ENCODE results near the gene BAIAP2L1.

The BAIAP2L1 gene

DNA sequence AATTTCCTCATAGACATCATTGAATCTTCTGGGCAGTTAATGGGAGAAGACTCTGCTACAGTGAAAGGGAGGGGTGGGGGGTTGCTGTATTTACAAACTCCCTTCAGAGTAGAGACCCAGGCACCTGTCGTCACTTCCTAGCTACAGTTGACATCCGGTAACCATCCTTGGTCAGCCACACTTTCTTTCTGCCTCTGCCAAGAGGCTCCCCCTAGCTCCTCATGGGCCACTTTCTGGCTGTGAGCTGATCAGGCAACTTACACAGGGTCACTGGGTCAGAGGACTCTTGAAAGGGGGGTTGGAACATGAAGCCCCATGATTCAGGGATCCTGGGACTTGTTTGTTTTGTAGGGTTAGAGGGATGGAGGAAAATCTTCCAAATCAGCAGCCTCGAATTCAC, 150.1 kb downstream of the BAIAP2L1 start:
- TF ChIP-seq, protein P1, sequence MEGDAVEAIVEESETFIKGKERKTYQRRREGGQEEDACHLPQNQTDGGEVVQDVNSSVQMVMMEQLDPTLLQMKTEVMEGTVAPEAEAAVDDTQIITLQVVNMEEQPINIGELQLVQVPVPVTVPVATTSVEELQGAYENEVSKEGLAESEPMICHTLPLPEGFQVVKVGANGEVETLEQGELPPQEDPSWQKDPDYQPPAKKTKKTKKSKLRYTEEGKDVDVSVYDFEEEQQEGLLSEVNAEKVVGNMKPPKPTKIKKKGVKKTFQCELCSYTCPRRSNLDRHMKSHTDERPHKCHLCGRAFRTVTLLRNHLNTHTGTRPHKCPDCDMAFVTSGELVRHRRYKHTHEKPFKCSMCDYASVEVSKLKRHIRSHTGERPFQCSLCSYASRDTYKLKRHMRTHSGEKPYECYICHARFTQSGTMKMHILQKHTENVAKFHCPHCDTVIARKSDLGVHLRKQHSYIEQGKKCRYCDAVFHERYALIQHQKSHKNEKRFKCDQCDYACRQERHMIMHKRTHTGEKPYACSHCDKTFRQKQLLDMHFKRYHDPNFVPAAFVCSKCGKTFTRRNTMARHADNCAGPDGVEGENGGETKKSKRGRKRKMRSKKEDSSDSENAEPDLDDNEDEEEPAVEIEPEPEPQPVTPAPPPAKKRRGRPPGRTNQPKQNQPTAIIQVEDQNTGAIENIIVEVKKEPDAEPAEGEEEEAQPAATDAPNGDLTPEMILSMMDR (conservative IDR thresholded peaks at IDR 0.05; ENCODE audit: low read depth, low read length): no peak
- H3K4me3 ChIP-seq (ENCODE audit: low read depth, low read length): no peak overlapping the region
- no peak for DNase-seq (ENCODE audit: low read depth)

DNA sequence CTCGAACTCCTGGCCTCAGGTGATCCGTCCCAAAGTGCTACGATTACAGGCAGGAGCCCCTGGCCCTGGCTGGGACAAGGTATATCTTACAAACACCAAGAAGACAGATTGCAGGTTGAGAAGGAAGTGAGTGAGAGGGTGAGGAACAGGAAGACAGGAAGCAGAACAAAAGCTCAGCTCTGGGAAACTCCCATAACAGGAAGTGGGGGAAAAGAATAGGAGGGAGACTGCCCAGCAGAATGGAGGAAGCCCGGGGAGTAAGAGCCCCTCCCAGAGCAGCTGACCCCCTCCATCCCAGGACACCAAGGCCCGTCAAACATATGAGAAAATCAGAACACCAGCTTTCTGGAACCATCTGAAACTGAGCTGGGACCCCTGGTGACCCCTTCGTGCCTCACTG, 151.8 kb downstream of the BAIAP2L1 start:
- H3K4me3 ChIP-seq (ENCODE audit: low read depth, low read length): no peak overlapping the region
- DNase-seq (ENCODE audit: low read depth): no peak
- TF ChIP-seq, protein P1 (conservative IDR thresholded peaks at IDR 0.05; ENCODE audit: low read depth, low read length): no peak

DNA sequence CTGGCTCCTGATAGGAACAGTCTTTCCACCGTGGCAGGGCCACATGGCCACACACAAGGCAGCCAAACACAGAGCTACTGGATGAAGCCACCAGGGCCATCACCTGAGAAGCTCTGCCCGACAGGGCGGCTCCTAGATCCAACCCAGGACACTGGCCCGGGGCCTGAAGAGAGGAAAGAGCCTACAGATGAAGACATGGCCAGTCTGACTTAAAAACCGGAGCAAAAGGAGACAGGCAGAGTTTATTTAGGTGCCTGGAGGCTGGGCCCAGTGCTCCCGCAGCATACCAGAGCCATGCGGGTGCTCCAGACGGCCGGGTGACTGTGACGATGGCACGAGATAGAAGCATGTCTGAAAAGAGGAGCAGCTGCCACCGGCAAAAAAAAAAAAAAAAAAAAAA, 152.7 kb downstream of the BAIAP2L1 start:
- TF ChIP-seq, protein P1 (conservative IDR thresholded peaks at IDR 0.05; ENCODE audit: low read depth, low read length): no peak
- H3K4me3 ChIP-seq (ENCODE audit: low read depth, low read length): no peak overlapping the region
- DNase-seq (ENCODE audit: low read depth): no peak

DNA sequence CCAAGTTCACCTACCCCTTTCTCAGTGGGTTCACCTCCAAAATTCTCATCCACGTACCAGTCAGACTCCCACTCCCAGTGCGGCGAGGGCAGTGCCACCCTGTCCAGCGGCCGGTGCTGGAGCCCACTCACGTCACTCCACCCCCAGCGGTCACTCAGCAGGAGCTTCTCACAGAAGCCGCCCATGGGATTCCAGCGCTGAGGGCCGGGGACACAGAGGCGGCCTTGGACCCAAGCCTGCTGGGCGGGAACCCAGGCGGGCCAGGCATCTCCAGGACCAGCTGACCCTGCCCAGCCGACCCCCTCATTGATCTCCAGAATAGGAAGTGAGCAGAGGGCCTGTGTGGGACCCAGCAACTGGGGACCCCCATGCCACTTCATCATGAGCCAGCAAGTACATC, 156.0 kb downstream of the BAIAP2L1 start:
- no peak overlapping the region for H3K4me3 ChIP-seq (ENCODE audit: low read depth, low read length)
- DNase-seq (ENCODE audit: low read depth): no peak
- TF ChIP-seq, protein P1 (conservative IDR thresholded peaks at IDR 0.05; ENCODE audit: low read depth, low read length): no peak

DNA sequence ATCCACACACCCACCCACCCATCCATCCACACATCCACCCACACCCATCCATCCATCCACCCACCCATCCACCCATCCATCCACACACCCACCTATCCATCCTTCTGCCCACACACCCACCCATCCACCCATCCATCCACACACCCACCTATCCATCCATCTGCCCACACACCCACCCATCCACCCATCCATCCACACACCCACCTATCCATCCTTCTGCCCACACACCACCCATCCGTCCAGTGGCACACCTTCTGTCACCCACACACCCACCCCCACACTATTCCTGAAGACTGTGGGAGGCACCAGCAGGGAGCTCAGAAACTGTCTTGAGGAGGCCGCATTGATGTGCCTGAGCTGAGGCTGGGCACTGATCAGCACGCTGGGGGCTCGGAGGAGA, 158.0 kb downstream of the BAIAP2L1 start:
- H3K4me3 ChIP-seq (ENCODE audit: low read depth, low read length): no peak overlapping the region
- TF ChIP-seq, protein P1 (conservative IDR thresholded peaks at IDR 0.05; ENCODE audit: low read depth, low read length): no peak
- no peak for DNase-seq (ENCODE audit: low read depth)

- DNase-seq (ENCODE audit: low read depth): no peak
- TF ChIP-seq, protein P1 (conservative IDR thresholded peaks at IDR 0.05; ENCODE audit: low read depth, low read length): no peak
- H3K4me3 ChIP-seq (ENCODE audit: low read depth, low read length): no peak overlapping the region
These were observed 158.5 kb downstream of the BAIAP2L1 start for GRCh38 chr7:98242342-98242741.

DNA sequence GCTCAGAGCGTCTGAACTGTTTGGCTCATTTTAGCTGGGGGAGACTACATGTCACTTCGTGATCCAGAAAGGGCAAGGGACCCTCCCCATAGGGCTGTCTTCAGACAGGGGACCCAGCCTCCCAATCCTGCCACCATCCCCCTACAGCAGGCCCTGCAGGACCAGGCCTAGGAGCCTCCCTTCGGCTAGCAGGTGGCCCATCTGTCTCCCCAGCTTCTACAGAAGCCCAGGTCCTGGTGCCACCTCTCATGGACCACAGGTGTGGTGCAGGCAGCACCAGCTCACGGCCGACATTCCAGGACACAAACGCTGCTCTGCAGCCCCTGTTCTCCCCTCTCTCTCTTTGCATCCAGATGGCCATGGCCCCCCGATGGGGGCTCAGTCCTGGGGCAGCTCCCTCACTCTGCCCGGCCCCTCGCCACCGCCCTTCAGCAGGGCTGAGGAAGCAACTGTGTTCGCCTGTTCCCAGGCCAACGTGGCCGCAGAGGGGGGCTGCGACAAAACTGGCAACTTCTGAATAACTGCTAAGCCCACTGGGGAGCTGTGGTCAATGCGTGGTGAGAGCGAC, 159.1 kb downstream of the BAIAP2L1 start:
- DNase-seq (ENCODE audit: low read depth): no peak
- TF ChIP-seq, protein P1 (conservative IDR thresholded peaks at IDR 0.05; ENCODE audit: low read depth, low read length): no peak
- no peak overlapping the region for H3K4me3 ChIP-seq (ENCODE audit: low read depth, low read length)

All from choroid plexus epithelial cell (primary cell).